GM23248 (cell line): ENCODE data around the gene OR2G2. TPM values are rescaled to one million over a fixed set of nuclear protein-coding genes. Genes with fewer than 3 reads are reported as not detected.

Source experiments
- DNase-seq: peaks from one replicate; pipeline ENCODE4 v3.0.0-alpha.2; 2015
- H2AFZ ChIP-seq: fragments of 200-600 bp; sonication (generic); 2 replicates; pipeline ENCODE4 v1.6.1; 2016; ENCODE audit warnings: antibody characterized with exemption
- H3F3A ChIP-seq: fragments of 200-600 bp; sonication (generic); 2 replicates; pipeline ENCODE4 v1.6.1; 2016; ENCODE audit warnings: mild to moderate bottlenecking, antibody characterized with exemption, mixed run types; ENCODE audit not compliant: insufficient read depth
- H3K27ac ChIP-seq: fragments of 200-600 bp; sonication (generic); 2 replicates; pipeline ENCODE4 v1.5.1; 2016; ENCODE audit warnings: mild to moderate bottlenecking
- H3K27me3 ChIP-seq: fragments of 200-600 bp; sonication (generic); replicated peaks from 2 replicates; pipeline ENCODE4 v1.6.1; 2016; ENCODE audit warnings: mild to moderate bottlenecking; ENCODE audit not compliant: insufficient read depth
- H3K36me3 ChIP-seq: fragments of 200-600 bp; sonication (generic); 2 replicates; pipeline ENCODE4 v1.6.1; 2016; ENCODE audit warnings: low read depth, mild to moderate bottlenecking
- H3K4me1 ChIP-seq: fragments of 200-600 bp; sonication (generic); 2 replicates; pipeline ENCODE4 v1.6.1; 2016; ENCODE audit warnings: mild to moderate bottlenecking; ENCODE audit not compliant: insufficient read depth
- H3K4me2 ChIP-seq: fragments of 200-600 bp; sonication (generic); one replicate; pipeline ENCODE4 v1.6.1; 2016; ENCODE audit warnings: mild to moderate bottlenecking; ENCODE audit not compliant: unreplicated experiment
- H3K4me3 ChIP-seq: fragments of 200-600 bp; sonication (generic); 2 replicates; pipeline ENCODE4 v1.5.1; 2016; ENCODE audit warnings: mild to moderate bottlenecking
- H3K79me2 ChIP-seq: fragments of 200-600 bp; sonication (generic); 2 replicates; pipeline ENCODE4 v1.6.1; 2016; ENCODE audit warnings: mild to moderate bottlenecking; ENCODE audit not compliant: insufficient read depth
- H3K9ac ChIP-seq: fragments of 200-600 bp; sonication (generic); 2 replicates; pipeline ENCODE4 v1.6.1; 2016; ENCODE audit warnings: mild to moderate bottlenecking
- H3K9me2 ChIP-seq: fragments of 200-600 bp; sonication (generic); 2 replicates; pipeline ENCODE4 v1.6.1; 2016; ENCODE audit warnings: mixed run types, mild to moderate bottlenecking, moderate library complexity; ENCODE audit not compliant: insufficient read depth
- H3K9me3 ChIP-seq: fragments of 200-600 bp; sonication (generic); one replicate; pipeline ENCODE4 v1.6.1; 2017; ENCODE audit warnings: low read depth
- H4K20me1 ChIP-seq: fragments of 200-600 bp; sonication (generic); 2 replicates; pipeline ENCODE4 v1.6.0; 2016; ENCODE audit not compliant: insufficient read depth
- EZH2 ChIP-seq: fragments of 200-600 bp; sonication (generic); IDR thresholded peaks from 2 replicates; pipeline ENCODE4 v1.6.1; 2018; ENCODE audit warnings: antibody characterized with exemption, mild to moderate bottlenecking; ENCODE audit not compliant: insufficient read depth, poor library complexity, severe bottlenecking
- EZH2phosphoT487 ChIP-seq: fragments of 200-600 bp; sonication (generic); IDR thresholded peaks from 2 replicates; pipeline ENCODE4 v1.6.1; 2018; ENCODE audit warnings: antibody characterized with exemption, moderate library complexity, mild to moderate bottlenecking, low read depth; ENCODE audit not compliant: insufficient read depth
- WGBS, 2 experiments: methylation state at CpG; one replicate each; pipeline ENCODE4 v1.1.6; 2015 to 2017; ENCODE audit warnings: low lambda C conversion rate in 2 of 2, low coverage in 1 of 2; ENCODE audit errors: missing lambda C conversion rate in 2 of 2; 5-methylcytosine and 5-hydroxymethylcytosine counted together
- in situ Hi-C: fragments of 300-500 bp; cut with MboI; formaldehyde crosslinking; loops from 2 replicates; pipeline ENCODE4 v1.15.0; 2020
- polyA plus RNA-seq: library from polyadenylated mRNA; unstranded; fragments of >200 nt; fragmentation: Nextera tagmentation; extraction: Ambion mirVana; gene quantifications from 2 replicates; pipeline ENCODE4 v1.2.1, GENCODE V29; 2016
- total RNA-seq: library from RNA; depleted of rRNA; stranded (reverse); fragments of >200 nt; shearing (Covaris generic); gene quantifications from 2 replicates; pipeline ENCODE4 v1.2.3, GENCODE V29; 2014

The OR2G2 gene
- total and polyA plus RNA-seq, 2 experiments from 2014 or later, result not detected

DNA sequence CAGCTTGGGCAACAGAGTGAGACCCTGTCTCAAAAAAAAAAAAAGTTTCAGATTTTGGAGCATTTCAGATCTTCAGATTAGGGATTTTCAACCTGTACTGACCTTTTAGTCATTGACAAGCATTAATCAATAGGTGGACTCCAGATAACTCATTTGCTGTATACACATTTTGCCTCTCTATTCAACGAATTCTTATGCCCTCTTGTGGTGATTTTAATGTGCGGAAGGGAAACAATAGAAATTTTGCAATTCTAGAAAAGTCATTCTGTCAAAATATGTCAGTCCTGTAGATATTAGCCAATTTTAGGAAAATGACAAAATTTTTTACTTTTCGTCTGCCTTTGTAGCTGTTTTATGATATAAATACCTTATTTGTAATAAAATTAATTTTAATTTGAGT is 11.6 kb upstream of the OR2G2 start:
- Histone ChIP-seq H3F3A (no peaks in the 10 kb centered on the region), H3K4me1 (no peaks in the 10 kb centered on the region), H3K4me2 (no peak overlapping the region), H3K9me3 (no peaks in the 10 kb centered on the region), H3K9me2 (no peaks in the 10 kb centered on the region), H3K27me3 (no peaks in the 10 kb centered on the region), H4K20me1 (no peaks in the 10 kb centered on the region), H3K4me3 (no peak overlapping the region), H3K79me2 (no peaks in the 10 kb centered on the region), H3K27ac (no peak overlapping the region), H3K36me3 (no peaks in the 10 kb centered on the region), H3K9ac (no peak overlapping the region), H2AFZ (no peak overlapping the region)
- peak; percentile 26 for DNase-seq
- in situ Hi-C loops, result no loop called here
- TF ChIP-seq EZH2, result no peak
- WGBS, 2 experiments, result 13 to 16% methylated on average over 3 of the region's 3 CpGs

DNA sequence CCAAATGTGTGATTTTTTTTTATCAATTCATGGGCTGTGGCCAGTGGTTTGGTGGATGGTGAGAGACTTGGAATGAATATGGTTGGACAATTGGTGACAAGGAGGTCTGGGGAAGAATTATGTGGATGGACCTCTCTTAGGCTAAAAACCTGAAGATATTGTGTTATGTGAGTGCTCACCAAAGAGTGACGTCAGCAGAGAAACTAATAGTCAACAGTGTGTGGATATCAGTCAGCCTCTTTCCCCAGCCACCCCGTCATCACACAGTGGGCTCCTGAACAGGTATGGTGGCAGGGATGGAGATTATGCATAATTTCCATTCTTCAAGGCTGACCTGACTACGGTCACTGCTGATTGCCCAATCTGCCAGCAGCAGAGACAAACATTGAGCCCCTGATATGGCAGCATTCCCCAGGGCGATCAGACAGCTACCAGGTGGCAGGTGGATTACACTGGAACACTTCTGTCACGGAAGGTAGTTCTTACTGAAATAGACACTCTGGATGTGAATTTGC is 9.2 kb upstream of the OR2G2 start:
- Histone ChIP-seq H2AFZ (no peak overlapping the region), H3K79me2 (no peaks in the 10 kb centered on the region), H3F3A (no peaks in the 10 kb centered on the region), H3K9me2 (no peaks in the 10 kb centered on the region), H4K20me1 (no peaks in the 10 kb centered on the region; the same call in 1 of the 2 replicates), H3K27ac (no peak overlapping the region), H3K36me3 (no peaks in the 10 kb centered on the region), H3K4me1 (no peaks in the 10 kb centered on the region), H3K27me3 (no peaks in the 10 kb centered on the region), H3K4me3 (no peak overlapping the region), H3K9ac (no peak overlapping the region), H3K4me2 (no peak overlapping the region), H3K9me3 (no peaks in the 10 kb centered on the region)
- in situ Hi-C loops, result no loop called here
- no peak for DNase-seq
- no peak for TF ChIP-seq EZH2
- no peak for TF ChIP-seq EZH2phosphoT487
- 25 to 30% methylated on average over 5 of the region's 5 CpGs for whole genome bisulfite sequencing, 2 experiments

DNA sequence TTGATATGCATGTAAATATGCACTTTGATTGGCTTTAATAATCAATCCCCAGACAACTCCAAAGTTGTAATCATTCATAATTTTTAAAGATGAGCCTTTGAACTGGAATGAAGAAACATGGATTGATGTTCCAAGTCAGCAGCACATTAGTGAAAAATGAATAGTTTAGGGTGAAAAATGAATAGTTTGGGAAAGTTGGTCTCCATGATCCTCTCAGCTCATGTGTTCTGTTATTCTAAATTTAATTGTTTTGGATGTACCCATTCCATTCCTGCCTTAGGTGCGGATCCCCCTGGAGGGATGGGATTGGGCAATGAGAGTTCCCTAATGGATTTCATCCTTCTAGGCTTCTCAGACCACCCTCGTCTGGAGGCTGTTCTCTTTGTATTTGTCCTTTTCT is 17.1 kb downstream of the OR2G2 start, which contains the start of gene OR2G3:
Gene OR2G3 (plus strand): TSS at position 301 of the 400 bp plus-strand sequence. CDS start 0 bp downstream, at position 301.
- no peak for DNase-seq
- Histone ChIP-seq H3K4me2 (no peak within 1 kb of the TSS), H4K20me1 (no peaks in the 10 kb centered on the region), H2AFZ (no peak within 1 kb of the TSS), H3K9me2 (no peaks in the 10 kb centered on the region), H3K9ac (no peak within 1 kb of the TSS), H3K27me3 (no peaks in the 10 kb centered on the region), H3F3A (no peaks in the 10 kb centered on the region), H3K4me3 (no peak within 1 kb of the TSS), H3K79me2 (no peaks in the 10 kb centered on the region), H3K27ac (no peak within 1 kb of the TSS), H3K9me3 (peaks cover 4% of the 10 kb centered on the region), H3K4me1 (no peaks in the 10 kb centered on the region), H3K36me3 (no peaks in the 10 kb centered on the region)
- in situ Hi-C loops, result no loop called here
- TF ChIP-seq EZH2 (no peak), EZH2phosphoT487 (no peak)
- WGBS, 2 experiments, result 10 to 12% methylated on average over 2 of the region's 2 CpGs

DNA sequence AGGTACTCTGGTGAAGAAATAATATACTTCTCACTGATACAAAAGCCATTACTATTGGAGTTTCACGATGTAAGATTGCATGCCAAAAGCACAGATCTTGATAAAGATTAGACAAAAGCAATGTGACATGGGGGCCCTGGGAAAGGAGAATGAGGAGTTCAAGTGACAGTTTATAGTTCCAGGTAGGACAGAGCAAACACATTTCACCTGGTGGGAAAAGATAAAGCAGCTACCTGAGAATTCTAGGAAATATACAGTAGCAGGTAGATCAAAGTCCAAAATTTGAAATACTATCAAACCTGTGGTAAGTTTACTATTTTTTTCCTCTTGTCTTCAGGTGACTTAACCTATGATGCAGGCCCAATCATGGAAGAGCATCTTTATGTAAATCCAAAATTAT is 25.2 kb downstream of the OR2G2 start:
- in situ Hi-C loops, result no loop called here
- Histone ChIP-seq H3K27ac (no peak overlapping the region), H3K79me2 (no peaks in the 10 kb centered on the region), H3F3A (no peaks in the 10 kb centered on the region), H3K4me3 (no peak overlapping the region), H3K9me2 (no peaks in the 10 kb centered on the region), H3K9ac (no peak overlapping the region), H3K36me3 (no peaks in the 10 kb centered on the region), H2AFZ (no peak overlapping the region), H3K4me1 (no peaks in the 10 kb centered on the region), H3K9me3 (no peaks in the 10 kb centered on the region), H3K4me2 (no peak overlapping the region), H4K20me1 (no peaks in the 10 kb centered on the region), H3K27me3 (no peaks in the 10 kb centered on the region)
- TF ChIP-seq EZH2 (no peak), EZH2phosphoT487 (no peak)
- 10 to 21% methylated on average over 1 of the region's 1 CpG for WGBS, 2 experiments
- DNase-seq, result no peak

DNA sequence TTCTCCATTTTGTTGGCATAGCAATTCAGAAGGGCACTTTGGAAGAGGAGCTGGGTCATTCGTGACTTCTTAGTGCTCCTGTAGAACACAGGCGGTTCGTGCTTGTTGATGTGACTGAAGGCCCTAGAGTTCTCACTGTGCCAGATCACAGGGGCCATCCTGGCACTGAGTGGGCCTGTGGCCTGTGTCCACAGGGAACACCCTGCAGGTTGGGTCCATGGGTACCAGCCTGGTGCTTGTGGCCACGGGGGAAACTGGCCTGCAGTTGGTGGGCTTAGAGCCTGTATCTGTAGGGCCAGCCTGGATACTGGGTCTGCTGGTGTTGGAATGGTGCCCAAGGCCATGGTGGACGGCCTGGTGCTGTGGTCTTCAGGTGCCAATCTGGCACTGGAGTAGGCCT is 26.5 kb downstream of the OR2G2 start:
- H3K27ac ChIP-seq, result no peak overlapping the region
- WGBS, 2 experiments, result 28 to 33% methylated on average over 5 of the region's 5 CpGs
- no peak overlapping the region for H2AFZ ChIP-seq
- H3K9ac ChIP-seq, result no peak overlapping the region
- no peaks in the 10 kb centered on the region for H3K9me3 ChIP-seq
- no peak overlapping the region for H3K4me2 ChIP-seq
- no peaks in the 10 kb centered on the region for H3K36me3 ChIP-seq
- H3F3A ChIP-seq, result no peaks in the 10 kb centered on the region
- H3K4me3 ChIP-seq, result no peak overlapping the region
- H4K20me1 ChIP-seq, result no peaks in the 10 kb centered on the region
- H3K27me3 ChIP-seq, result no peaks in the 10 kb centered on the region
- no peaks in the 10 kb centered on the region for H3K79me2 ChIP-seq
- DNase-seq, result no peak
- in situ Hi-C loops, result no loop called here
- no peak for TF ChIP-seq EZH2phosphoT487
- no peak for TF ChIP-seq EZH2
- H3K4me1 ChIP-seq, result no peaks in the 10 kb centered on the region
- H3K9me2 ChIP-seq, result no peaks in the 10 kb centered on the region
